IMR-90 (cell line): Measurements from ENCODE around the gene HEPACAM. TPM values are rescaled to one million over a fixed set of nuclear protein-coding genes. Genes with fewer than 3 reads are reported as not detected.

Source experiments
- ATAC-seq: fragments of 200-7000 bp; cut with Tn5 transposase; 2 replicates; pipeline ENCODE4 v1.9.1; 2020; ENCODE audit warnings: low read depth, mild to moderate bottlenecking, moderate library complexity
- BruUV-seq: library from RNA; stranded (reverse); fragments of 400-500 nt; replicated peaks from 2 replicates; lab custom pipeline; 2021; lab: Mats Ljungman, UMichigan
- CTCF ChIA-PET: fragments of 300-600 bp; formaldehyde crosslinking; extraction: SDS; loops from one replicate; lab custom pipeline; 2021; ENCODE audit warnings: antibody characterized with exemption; lab: Yijun Ruan, JAX
- POLR2A ChIA-PET: fragments of 300-600 bp; sonication (Branson Sonifier 250); formaldehyde crosslinking; loops from one replicate; lab custom pipeline; 2022; ENCODE audit warnings: antibody characterized with exemption; ENCODE audit not compliant: unreplicated experiment; lab: Charles Lee
- DNase-seq: peaks from one replicate; pipeline ENCODE4 v3.0.0; 2013
- H2AFZ ChIP-seq: replicated peaks from 2 replicates; pipeline ENCODE3; 2013; ENCODE audit warnings: low read length, mild to moderate bottlenecking; ENCODE audit not compliant: poor library complexity
- H2AK5ac ChIP-seq: 2 replicates; pipeline ENCODE4 v1.6.1; 2013; ENCODE audit warnings: low read depth, low read length, inconsistent platforms
- H2AK9ac ChIP-seq: replicated peaks from 2 replicates; pipeline ENCODE3; 2013; ENCODE audit warnings: mild to moderate bottlenecking, low read depth, low read length, moderate library complexity; ENCODE audit not compliant: poor library complexity
- H2BK120ac ChIP-seq: 2 replicates; pipeline ENCODE4 v1.6.1; 2013; ENCODE audit warnings: low read depth, low read length, inconsistent platforms
- H2BK15ac ChIP-seq: 3 replicates; pipeline ENCODE4 v1.6.1; 2013; ENCODE audit warnings: low read depth, low read length, inconsistent platforms
- H2BK20ac ChIP-seq: 2 replicates; pipeline ENCODE4 v1.6.1; 2013; ENCODE audit warnings: low read depth, mild to moderate bottlenecking, inconsistent platforms, low read length, moderate library complexity
- H2BK5ac ChIP-seq: 2 replicates; pipeline ENCODE4 v1.6.1; 2013; ENCODE audit warnings: mild to moderate bottlenecking, low read depth, low read length, inconsistent platforms; ENCODE audit not compliant: poor library complexity, severe bottlenecking
- H3K14ac ChIP-seq: replicated peaks from 2 replicates; pipeline ENCODE4 v1.6.1; 2013; ENCODE audit warnings: low read depth, low read length, inconsistent platforms
- H3K18ac ChIP-seq: 2 replicates; pipeline ENCODE4 v1.6.1; 2013; ENCODE audit warnings: low read depth, low read length, control low read depth
- H3K23ac ChIP-seq: 2 replicates; pipeline ENCODE4 v1.6.1; 2013; ENCODE audit warnings: low read depth, low read length, inconsistent platforms
- H3K27ac ChIP-seq: 2 replicates; pipeline ENCODE4 v1.5.1; 2013; ENCODE audit warnings: mild to moderate bottlenecking, control low read depth, low read length; ENCODE audit not compliant: insufficient read depth
- H3K27me3 ChIP-seq: 2 replicates; pipeline ENCODE4 v1.6.1; 2013; ENCODE audit warnings: low read length; ENCODE audit not compliant: control insufficient read depth, insufficient read depth
- H3K36me3 ChIP-seq: 2 replicates; pipeline ENCODE4 v1.6.1; 2013; ENCODE audit warnings: low read length, mixed read lengths; ENCODE audit not compliant: control insufficient read depth, insufficient read depth
- H3K4ac ChIP-seq: 2 replicates; pipeline ENCODE4 v1.6.1; 2013; ENCODE audit warnings: low read depth, low read length, inconsistent platforms
- H3K4me1 ChIP-seq: 2 replicates; pipeline ENCODE4 v1.6.1; 2013; ENCODE audit warnings: low read length, mixed read lengths; ENCODE audit not compliant: control insufficient read depth, insufficient read depth
- H3K4me2 ChIP-seq: 2 replicates; pipeline ENCODE4 v1.6.1; 2013; ENCODE audit warnings: low read depth, mild to moderate bottlenecking, control low read depth, low read length, moderate library complexity
- H3K4me3 ChIP-seq: 2 replicates; pipeline ENCODE4 v1.5.1; 2013; ENCODE audit warnings: low read depth, mild to moderate bottlenecking, control low read depth, low read length, moderate library complexity; ENCODE audit not compliant: insufficient read depth
- H3K56ac ChIP-seq: 2 replicates; pipeline ENCODE4 v1.6.1; 2013; ENCODE audit warnings: low read length, inconsistent platforms; ENCODE audit not compliant: insufficient read depth; ENCODE audit errors: extremely low read depth
- H3K79me1 ChIP-seq, 2 experiments: 2 replicates each; pipeline ENCODE4 v1.6.1; 2013; ENCODE audit warnings: low read length in 2 of 2, inconsistent platforms in 1 of 2, low read depth in 1 of 2
- H3K9ac ChIP-seq: 2 replicates; pipeline ENCODE4 v1.6.1; 2013; ENCODE audit warnings: low read depth, low read length, control low read depth
- H3K9me1 ChIP-seq: 2 replicates; pipeline ENCODE4 v1.6.1; 2013; ENCODE audit warnings: low read length, inconsistent platforms; ENCODE audit not compliant: insufficient read depth
- H3K9me3 ChIP-seq: 2 replicates; pipeline ENCODE4 v1.6.1; 2013; ENCODE audit warnings: low read length; ENCODE audit not compliant: control insufficient read depth, insufficient read depth
- H4K20me1 ChIP-seq: 2 replicates; pipeline ENCODE4 v1.6.1; 2013; ENCODE audit warnings: low read length, inconsistent platforms; ENCODE audit not compliant: insufficient read depth
- H4K5ac ChIP-seq: 2 replicates; pipeline ENCODE4 v1.6.1; 2013; ENCODE audit warnings: mild to moderate bottlenecking, low read depth, low read length, control low read depth
- H4K8ac ChIP-seq, 2 experiments: 2 replicates each; pipeline ENCODE4 v1.6.1; 2013; ENCODE audit warnings: low read depth in 2 of 2, low read length in 2 of 2, control low read depth in 1 of 2, inconsistent platforms in 1 of 2
- H4K91ac ChIP-seq: 2 replicates; pipeline ENCODE4 v1.6.1; 2013; ENCODE audit warnings: low read depth, low read length, inconsistent platforms; ENCODE audit not compliant: insufficient read depth
- BHLHE40 ChIP-seq: fragments of 150-350 bp; IDR thresholded peaks from 2 replicates; pipeline ENCODE4 v1.6.1; 2016; ENCODE audit warnings: mild to moderate bottlenecking, low read depth, low read length
- CTCF ChIP-seq: conservative IDR thresholded peaks from 2 replicates; pipeline ENCODE4 v1.5.1; 2012; ENCODE audit warnings: mild to moderate bottlenecking, low read depth, low read length, improper control_type of control experiment
- RAD21 ChIP-seq: IDR thresholded peaks from 2 replicates; pipeline ENCODE4 v1.6.1; 2012; ENCODE audit warnings: low read length, improper control_type of control experiment
- RFX5 ChIP-seq: IDR thresholded peaks from 2 replicates; pipeline ENCODE4 v1.8.0; 2012; ENCODE audit warnings: low read depth, mild to moderate bottlenecking, low read length, moderate library complexity
- WGBS, 2 experiments: methylation state at CpG; one replicate each; pipeline versions ENCODE4 v1.1.5 to v1.1.7; 2013; ENCODE audit warnings: missing lambda C conversion rate in 2 of 2; ENCODE audit not compliant: insufficient read length in 1 of 2; ENCODE audit errors: extremely low coverage in 2 of 2; 5-methylcytosine and 5-hydroxymethylcytosine counted together
- dilution Hi-C: fragments of 300-500 bp; cut with HindIII; formaldehyde crosslinking; loops from one replicate; pipeline ENCODE4 v1.14.3; 2018; ENCODE audit warnings: low sequenced_read_pairs; ENCODE audit not compliant: unreplicated experiment
- in situ Hi-C: fragments of 300-500 bp; cut with MboI; formaldehyde crosslinking; loops from 3 replicates; pipeline ENCODE4 v1.14.3; 2019; ENCODE audit warnings: low sequenced_read_pairs, inconsistent platforms, mixed read lengths
- intact Hi-C: fragments of 100-400 bp; cut with micrococcal nuclease; formaldehyde crosslinking; loops from 2 replicates; pipeline ENCODE4 v1.10.0; 2022
- polyA plus RNA-seq, 3 experiments: library from polyadenylated mRNA; depleted of rRNA; stranded (reverse); fragments of >200 nt; gene quantifications; 2 replicates each; pipeline ENCODE4 v1.2.3, GENCODE V29; 2012; ENCODE audit warnings: low replicate concordance in 1 of 3
- total RNA-seq: library from RNA; depleted of rRNA; stranded (reverse); fragments of >200 nt; gene quantifications from 2 replicates; pipeline ENCODE4 v1.2.3, GENCODE V29; 2012

HEPACAM gene
- total and polyA plus RNA-seq, 2 of the 4 experiments (the other 2 are of a cell fraction) = 0.09 to 0.18 TPM

- WGBS, 2 experiments = 82% methylated on average over 3 of the region's 12 CpGs; no CpG with 5 or more reads in 1 of the 2 experiments
- Histone ChIP-seq H3K4me3 (no peak overlapping the region), H2BK5ac (no peak overlapping the region), H3K9ac (no peak overlapping the region), H2BK15ac (no peak overlapping the region), H3K4ac (no peak overlapping the region), H3K56ac (no peak overlapping the region), H2BK120ac (no peak overlapping the region), H4K91ac (no peak overlapping the region), H2AK5ac (no peak overlapping the region), H2BK20ac (no peak overlapping the region), H3K27ac (no peak overlapping the region), H3K27me3 (no peaks in the 10 kb centered on the region), H3K36me3 (no peaks in the 10 kb centered on the region), H3K4me1 (peaks cover 2% of the 10 kb centered on the region; the same call in 1 of the 2 replicates), H3K4me2 (no peak overlapping the region), H3K9me3 (no peaks in the 10 kb centered on the region), H3K79me1 (no peaks in the 10 kb centered on the region), H4K20me1 (no peaks in the 10 kb centered on the region), H2AFZ (peak overlapping the region; percentile 56), H3K18ac (no peak overlapping the region), H3K9me1 (0 out of 2 replicates have a peak, but pooled peaks cover 3% of the 10 kb centered on the region), H3K23ac (no peak overlapping the region), H3K14ac (no peak overlapping the region), H2AK9ac (peak overlapping the region; percentile 6), H4K5ac (no peak overlapping the region), H4K8ac (no peak overlapping the region)
- ChIA-PET POLR2A (no interaction called here), CTCF (no interaction called here)
- TF ChIP-seq RFX5 (no peak), BHLHE40 (no peak), RAD21 (0 out of 2 replicates have a peak, but pooled peaks have one; percentile 1), CTCF (0 out of 2 replicates have a peak, but pooled peaks have one; percentile 16)
- dilution Hi-C loops = no loop called here
- ATAC-seq (peak; percentile 26; the same call in 1 of the 2 replicates), DNase-seq (no peak)
- BruUV-seq = no TSS peak
- in situ Hi-C loops = no loop called here
- intact Hi-C loops = no loop called here
Measured at GRCh38 chr11:124891373-124891861, 44.4 kb downstream of the HEPACAM start.
